Stimulated activated effector memory CD8-positive, alpha-beta T cell treated with anti-CD3 and anti-CD28 coated beads, Interleukin-12 subunit alpha, Interleukin-12 subunit beta, amount 100 ng/mL, for 72 hours (primary cell): ENCODE data around the gene SUPT3H.

Experiments
- ATAC-seq: fragments of 150-1000 bp; cut with Tn5 transposase; 2 replicates; pipeline ENCODE4 v1.10.0; 2021
- DNase-seq, 2 donors: peaks; one replicate each; pipeline ENCODE4 v3.0.0; 2021 to 2022; ENCODE audit warnings: low spot score in 2 of 2
- H3K27ac Mint-ChIP-seq: one replicate; pipeline ENCODE4 v1.8.0; 2022; ENCODE audit warnings: mild to moderate bottlenecking, mixed read lengths
- H3K36me3 Mint-ChIP-seq: one replicate; pipeline ENCODE4 v1.8.0; 2022; ENCODE audit warnings: mild to moderate bottlenecking, mixed read lengths
- H3K4me1 Mint-ChIP-seq: one replicate; pipeline ENCODE4 v1.8.0; 2022; ENCODE audit warnings: mixed read lengths
- H3K4me3 Mint-ChIP-seq: one replicate; pipeline ENCODE4 v1.8.0; 2022; ENCODE audit warnings: mild to moderate bottlenecking, mixed read lengths
- H3K9me3 Mint-ChIP-seq: one replicate; pipeline ENCODE4 v1.8.0; 2022; ENCODE audit warnings: mixed read lengths

Gene SUPT3H

GRCh38 chr6:45126033-45126432 is 251.7 kb downstream of the SUPT3H start:
- no peaks in the 10 kb centered on the region for H3K9me3 Mint-ChIP-seq
- DNase-seq (no peak), ATAC-seq (no peak)
- H3K27ac Mint-ChIP-seq, result no peak overlapping the region
- no peaks in the 10 kb centered on the region for H3K36me3 Mint-ChIP-seq
- no peak overlapping the region for H3K4me3 Mint-ChIP-seq
- no peaks in the 10 kb centered on the region for H3K4me1 Mint-ChIP-seq

DNA sequence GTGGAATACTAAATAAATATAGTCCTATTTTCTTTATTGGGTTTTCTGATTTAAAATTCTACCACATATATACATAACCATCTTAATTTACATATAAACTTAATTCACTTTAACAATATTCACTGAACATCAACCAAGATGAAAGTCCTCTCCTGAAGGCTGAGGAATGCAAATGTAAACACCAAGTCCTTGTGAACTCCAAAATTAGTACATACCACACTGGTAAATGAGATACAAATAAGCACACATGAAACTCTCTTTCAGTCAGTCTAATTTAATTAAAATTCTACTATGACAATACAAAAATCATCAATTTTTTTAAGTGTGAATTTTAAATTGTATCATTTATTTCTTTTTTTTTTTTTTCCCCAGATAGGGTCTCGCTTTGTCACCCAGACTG is 254.7 kb downstream of the SUPT3H start:
- no peak for DNase-seq
- no peak for ATAC-seq
- no peaks in the 10 kb centered on the region for H3K9me3 Mint-ChIP-seq
- no peaks in the 10 kb centered on the region for H3K36me3 Mint-ChIP-seq
- H3K4me3 Mint-ChIP-seq, result no peak overlapping the region
- no peak overlapping the region for H3K27ac Mint-ChIP-seq
- no peaks in the 10 kb centered on the region for H3K4me1 Mint-ChIP-seq

DNA sequence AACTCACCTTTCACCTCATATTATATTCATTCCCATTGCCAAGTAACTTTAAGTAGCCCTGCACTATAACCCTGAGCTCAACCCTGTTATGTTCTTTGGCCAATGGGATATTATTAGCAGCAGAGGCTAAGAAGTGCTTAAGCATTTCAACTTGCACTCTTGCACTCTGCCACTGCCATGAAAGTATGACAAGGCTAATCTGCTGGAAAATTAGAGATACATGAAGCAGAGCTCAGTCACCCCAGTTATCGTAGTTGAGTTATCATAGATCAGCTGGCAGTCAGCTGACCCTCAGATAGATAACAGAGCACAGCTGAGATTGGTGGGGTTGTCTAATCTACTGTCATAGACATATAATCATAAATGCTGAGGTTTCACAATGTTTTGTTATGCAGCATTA is 259.0 kb downstream of the SUPT3H start:
- ATAC-seq, result no peak
- Mint-ChIP-seq H3K4me3 (no peak overlapping the region), H3K4me1 (peaks cover 16% of the 10 kb centered on the region), H3K9me3 (no peaks in the 10 kb centered on the region), H3K27ac (no peak overlapping the region), H3K36me3 (no peaks in the 10 kb centered on the region)
- DNase-seq, result no peak

- no peak for DNase-seq
- H3K9me3 Mint-ChIP-seq, result no peaks in the 10 kb centered on the region
- peaks cover 16% of the 10 kb centered on the region for H3K4me1 Mint-ChIP-seq
- no peaks in the 10 kb centered on the region for H3K36me3 Mint-ChIP-seq
- no peak overlapping the region for H3K4me3 Mint-ChIP-seq
- ATAC-seq, result peak; percentile 57
- H3K27ac Mint-ChIP-seq, result peak overlapping the region; percentile 32
Measured at GRCh38 chr6:45116714-45117410, 260.9 kb downstream of the SUPT3H start.

DNA sequence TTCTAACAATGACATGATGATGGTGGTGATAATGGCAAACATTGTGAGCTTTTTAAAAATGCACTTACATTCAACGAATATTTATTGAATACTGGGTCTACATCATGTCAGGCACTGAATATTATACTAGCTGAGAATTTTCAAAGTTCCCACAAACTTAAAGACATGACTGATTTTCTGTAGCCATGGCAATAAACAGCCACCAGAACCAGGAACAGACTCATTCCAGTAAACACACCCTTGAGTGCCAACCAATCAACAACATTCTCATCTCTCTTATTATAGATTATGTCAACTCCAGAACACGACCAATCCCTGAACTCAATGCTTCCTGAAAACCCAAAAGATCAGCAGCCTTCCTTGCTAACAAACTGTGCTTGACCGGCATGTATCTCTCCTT is 262.0 kb downstream of the SUPT3H start:
- Mint-ChIP-seq H3K9me3 (no peaks in the 10 kb centered on the region), H3K4me1 (peaks cover 16% of the 10 kb centered on the region), H3K27ac (peak overlapping the region; percentile 32), H3K4me3 (no peak overlapping the region), H3K36me3 (no peaks in the 10 kb centered on the region)
- peak; percentile 67 for ATAC-seq
- no peak for DNase-seq

DNA sequence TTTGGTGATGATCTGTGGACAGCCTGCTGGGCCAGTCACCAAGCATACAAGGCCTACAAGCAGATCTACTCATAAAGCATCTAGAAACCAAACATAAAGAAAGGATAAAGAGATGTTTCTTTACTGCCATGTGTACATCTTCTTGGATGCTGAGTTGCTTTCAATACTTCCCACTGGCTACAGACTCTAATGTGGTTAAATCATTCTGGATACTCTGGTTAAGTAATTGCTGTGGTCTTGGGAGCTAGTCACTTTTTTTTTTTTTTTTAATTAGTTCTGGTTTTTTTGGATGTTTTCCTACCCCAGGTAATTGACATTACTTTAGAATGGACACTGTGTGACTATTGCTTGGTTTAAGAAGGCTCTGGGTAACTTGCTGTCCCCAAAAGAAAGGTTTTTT is 265.0 kb downstream of the SUPT3H start:
- ATAC-seq, result no peak
- Mint-ChIP-seq H3K4me3 (no peak overlapping the region), H3K4me1 (peaks cover 30% of the 10 kb centered on the region)

DNA sequence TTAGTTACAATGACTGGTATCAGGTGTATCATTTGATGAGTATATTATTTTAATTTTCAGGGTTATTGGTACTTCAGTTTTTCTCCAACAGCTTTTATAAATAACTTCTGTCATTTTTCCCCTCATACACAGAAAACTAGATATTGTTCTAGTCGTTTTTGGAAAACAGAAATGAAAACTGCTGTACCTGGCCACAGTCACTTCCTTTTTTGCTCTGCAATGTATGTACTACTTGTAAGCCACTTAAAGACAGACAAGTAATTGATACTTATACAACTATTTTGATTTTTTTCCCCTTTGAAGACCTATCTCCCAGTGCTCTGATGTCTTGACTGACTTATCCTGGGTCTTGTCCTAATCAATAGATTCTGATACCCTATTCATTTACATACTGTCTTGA is 268.2 kb downstream of the SUPT3H start:
- Mint-ChIP-seq H3K9me3 (no peaks in the 10 kb centered on the region), H3K27ac (no peak overlapping the region), H3K4me1 (peaks cover 15% of the 10 kb centered on the region), H3K4me3 (no peak overlapping the region), H3K36me3 (no peaks in the 10 kb centered on the region)
- DNase-seq, result no peak
- no peak for ATAC-seq

More for the DNA sequence above, 265.0 kb downstream of the SUPT3H start:
- no peaks in the 10 kb centered on the region for H3K36me3 Mint-ChIP-seq
- H3K9me3 Mint-ChIP-seq, result no peaks in the 10 kb centered on the region
- no peak for DNase-seq
- no peak overlapping the region for H3K27ac Mint-ChIP-seq

- H3K4me1 Mint-ChIP-seq, result peaks cover 15% of the 10 kb centered on the region
- DNase-seq (no peak), ATAC-seq (no peak)
- no peaks in the 10 kb centered on the region for H3K9me3 Mint-ChIP-seq
- H3K4me3 Mint-ChIP-seq, result no peak overlapping the region
- no peaks in the 10 kb centered on the region for H3K36me3 Mint-ChIP-seq
- H3K27ac Mint-ChIP-seq, result no peak overlapping the region
Measured at GRCh38 chr6:45105170-45105820, 272.4 kb downstream of the SUPT3H start.

DNA sequence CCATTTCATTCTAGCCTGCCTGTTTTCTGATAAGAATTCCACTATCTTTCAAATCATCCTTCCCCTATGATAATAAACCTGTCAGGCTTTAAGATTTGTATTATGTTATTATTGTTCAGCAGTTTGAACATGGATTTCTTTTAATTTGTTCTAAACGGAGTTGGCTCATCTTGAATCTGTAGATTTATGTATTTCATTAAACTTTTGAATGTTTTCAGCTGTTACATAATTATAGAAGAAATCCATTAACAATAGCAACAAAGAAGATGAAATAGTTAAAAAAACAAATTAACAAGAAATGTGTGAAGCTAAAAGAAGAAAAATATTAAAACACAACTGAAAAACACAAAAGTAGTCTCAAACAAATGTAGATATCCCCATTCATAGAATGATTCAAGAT is 273.3 kb downstream of the SUPT3H start:
- ATAC-seq (no peak), DNase-seq (no peak)
- H3K36me3 Mint-ChIP-seq, result no peaks in the 10 kb centered on the region
- H3K4me3 Mint-ChIP-seq, result no peak overlapping the region
- H3K9me3 Mint-ChIP-seq, result no peaks in the 10 kb centered on the region
- H3K4me1 Mint-ChIP-seq, result peaks cover 9% of the 10 kb centered on the region
- H3K27ac Mint-ChIP-seq, result no peak overlapping the region

DNA sequence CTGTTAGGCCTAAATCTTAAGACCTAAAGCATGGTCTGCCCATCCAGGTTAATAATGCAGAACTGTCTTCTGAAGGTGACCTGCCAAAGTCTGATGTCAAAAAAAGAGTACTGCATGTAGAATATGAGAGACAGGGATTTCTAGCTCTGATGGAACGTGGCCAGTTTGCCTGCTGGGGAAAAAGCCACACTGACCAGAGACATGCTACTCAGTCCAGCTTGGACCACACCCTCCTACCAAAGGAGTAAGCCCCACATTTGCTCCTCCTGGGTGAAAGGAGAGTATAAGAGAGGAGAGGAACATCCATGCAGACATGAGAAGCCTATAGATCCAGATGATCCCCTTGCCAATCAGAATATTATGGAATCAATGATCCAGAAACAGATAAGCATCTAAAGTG is 279.5 kb downstream of the SUPT3H start:
- H3K27ac Mint-ChIP-seq, result no peak overlapping the region
- DNase-seq, result no peak
- ATAC-seq, result no peak
- H3K36me3 Mint-ChIP-seq, result no peaks in the 10 kb centered on the region
- no peaks in the 10 kb centered on the region for H3K9me3 Mint-ChIP-seq
- H3K4me1 Mint-ChIP-seq, result no peaks in the 10 kb centered on the region
- no peak overlapping the region for H3K4me3 Mint-ChIP-seq

DNA sequence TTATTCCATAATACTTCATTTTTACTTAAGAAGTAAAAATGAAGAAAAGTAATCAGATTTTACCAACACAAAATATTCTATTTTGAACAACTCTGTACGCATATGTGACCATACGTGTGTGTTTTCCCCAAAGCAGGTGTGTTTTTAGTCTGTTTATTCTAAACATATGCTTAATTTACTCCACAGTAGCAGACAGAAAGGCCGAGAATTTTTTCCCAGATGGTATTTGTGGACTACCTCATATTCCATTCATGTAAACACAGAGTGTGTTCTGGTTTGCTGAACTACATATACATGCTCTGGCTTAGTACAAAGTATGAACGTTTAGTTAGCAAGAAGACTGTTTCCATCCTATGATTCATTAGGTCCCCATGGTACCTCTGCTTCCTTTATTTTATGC is 282.9 kb downstream of the SUPT3H start:
- H3K27ac Mint-ChIP-seq, result no peak overlapping the region
- H3K9me3 Mint-ChIP-seq, result no peaks in the 10 kb centered on the region
- ATAC-seq (no peak), DNase-seq (no peak)
- H3K4me3 Mint-ChIP-seq, result no peak overlapping the region
- H3K36me3 Mint-ChIP-seq, result no peaks in the 10 kb centered on the region
- no peaks in the 10 kb centered on the region for H3K4me1 Mint-ChIP-seq

GRCh38 chr6:45092135-45092534 is 285.6 kb downstream of the SUPT3H start:
- DNase-seq, result no peak
- Mint-ChIP-seq H3K4me1 (no peaks in the 10 kb centered on the region), H3K36me3 (no peaks in the 10 kb centered on the region), H3K9me3 (no peaks in the 10 kb centered on the region), H3K27ac (no peak overlapping the region), H3K4me3 (no peak overlapping the region)
- ATAC-seq, result no peak

- no peak overlapping the region for H3K27ac Mint-ChIP-seq
- ATAC-seq, result no peak
- DNase-seq, result no peak
- peaks cover 10% of the 10 kb centered on the region for H3K4me1 Mint-ChIP-seq
- no peak overlapping the region for H3K4me3 Mint-ChIP-seq
- no peaks in the 10 kb centered on the region for H3K36me3 Mint-ChIP-seq
- no peaks in the 10 kb centered on the region for H3K9me3 Mint-ChIP-seq
Measured at GRCh38 chr6:45086360-45087084, 291.2 kb downstream of the SUPT3H start.

GRCh38 chr6:45084257-45084656 is 293.5 kb downstream of the SUPT3H start:
- peaks cover 10% of the 10 kb centered on the region for H3K4me1 Mint-ChIP-seq
- H3K4me3 Mint-ChIP-seq, result no peak overlapping the region
- ATAC-seq, result peak; percentile 58
- H3K9me3 Mint-ChIP-seq, result peaks cover under 1% of the 10 kb centered on the region
- H3K36me3 Mint-ChIP-seq, result no peaks in the 10 kb centered on the region
- H3K27ac Mint-ChIP-seq, result peak overlapping the region; percentile 74
- DNase-seq, result no peak

DNA sequence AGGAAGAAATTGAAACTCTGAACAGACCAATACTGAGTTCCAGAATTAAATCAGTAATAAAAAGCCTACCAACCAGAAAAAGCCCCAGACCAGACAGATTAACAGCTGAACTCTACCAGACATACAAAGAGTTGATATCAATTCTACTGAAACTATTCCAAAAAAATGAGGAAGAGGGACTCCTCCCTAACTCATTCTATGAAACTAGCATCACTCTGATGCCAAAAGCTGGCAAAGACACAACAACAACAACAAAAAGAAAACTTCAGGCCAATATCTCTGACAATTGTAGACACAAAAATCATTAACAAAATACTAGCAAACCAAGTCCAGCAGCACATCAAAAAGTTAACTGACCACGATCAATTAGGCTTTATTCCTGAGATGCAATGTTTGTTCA is 295.6 kb downstream of the SUPT3H start:
- Mint-ChIP-seq H3K4me3 (no peak overlapping the region), H3K27ac (no peak overlapping the region), H3K4me1 (peaks cover 10% of the 10 kb centered on the region), H3K36me3 (no peaks in the 10 kb centered on the region), H3K9me3 (peaks cover 10% of the 10 kb centered on the region)
- ATAC-seq (no peak), DNase-seq (no peak)

DNA sequence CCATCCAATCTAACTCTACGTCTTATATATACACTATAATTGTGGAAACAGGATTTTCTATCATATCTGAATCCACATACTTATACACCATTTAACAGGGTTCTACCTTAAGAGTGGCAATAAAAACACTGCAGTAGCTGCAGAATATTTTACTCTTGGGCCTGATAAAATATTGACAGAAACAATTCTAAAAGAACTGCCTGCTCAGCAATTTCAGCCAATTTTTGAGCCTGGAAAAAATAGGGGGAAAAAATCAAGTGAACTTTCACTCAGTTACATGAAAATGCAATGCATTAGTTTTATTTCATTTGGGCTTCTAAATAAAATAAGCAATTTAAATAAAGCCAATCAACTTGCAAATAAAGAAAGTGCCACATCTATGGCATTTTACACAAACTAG is 296.1 kb downstream of the SUPT3H start:
- Mint-ChIP-seq H3K27ac (no peak overlapping the region), H3K4me3 (no peak overlapping the region), H3K9me3 (peaks cover 10% of the 10 kb centered on the region), H3K36me3 (no peaks in the 10 kb centered on the region), H3K4me1 (peaks cover 10% of the 10 kb centered on the region)
- DNase-seq (no peak), ATAC-seq (no peak)
